Activated naive CD8-positive, alpha-beta T cell treated with anti-CD3 and anti-CD28 coated beads, Interleukin-2, amount 50 U/mL, for 24 hours (primary cell): ENCODE results near the gene ROCK2.

Experiments
- ATAC-seq: fragments of 150-1000 bp; cut with Tn5 transposase; one replicate; pipeline ENCODE4 v1.10.0; 2021
- DNase-seq: peaks from one replicate; pipeline ENCODE4 v3.0.0; 2021
- H3K27ac Mint-ChIP-seq: one replicate; pipeline ENCODE4 v1.8.0; 2021; ENCODE audit warnings: mild to moderate bottlenecking, mixed read lengths
- H3K27me3 Mint-ChIP-seq: one replicate; pipeline ENCODE4 v1.8.0; 2021; ENCODE audit warnings: mixed read lengths
- H3K36me3 Mint-ChIP-seq: one replicate; pipeline ENCODE4 v1.8.0; 2021; ENCODE audit warnings: low read depth, mixed read lengths
- H3K4me1 Mint-ChIP-seq: one replicate; pipeline ENCODE4 v1.8.0; 2021; ENCODE audit warnings: mixed read lengths
- H3K4me3 Mint-ChIP-seq: one replicate; pipeline ENCODE4 v1.8.0; 2021; ENCODE audit warnings: mild to moderate bottlenecking, moderate library complexity, mixed read lengths
- H3K9me3 Mint-ChIP-seq: one replicate; pipeline ENCODE4 v1.8.0; 2021; ENCODE audit warnings: mixed read lengths

ROCK2 gene

DNA sequence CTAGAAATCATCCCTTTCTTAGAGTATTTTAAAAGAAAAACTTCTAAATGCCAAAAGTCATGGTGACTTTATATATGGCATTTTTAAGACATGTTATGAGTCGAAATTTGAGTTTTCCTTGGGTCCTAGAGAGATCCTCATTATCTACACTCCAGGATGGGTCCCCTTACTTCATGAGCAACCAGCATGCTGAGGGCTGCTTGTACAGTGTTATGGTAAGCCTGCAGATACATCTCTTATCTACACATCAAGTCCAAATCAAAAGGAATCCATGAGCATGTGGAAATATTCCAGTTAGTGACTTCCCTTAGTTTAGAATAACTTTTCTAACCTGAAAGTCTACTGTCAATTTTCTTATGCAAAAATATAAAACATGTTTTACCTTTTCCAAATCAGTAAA is 130.5 kb downstream of the ROCK2 start:
- H3K36me3 Mint-ChIP-seq = peaks cover 18% of the 10 kb centered on the region
- no peak overlapping the region for H3K27ac Mint-ChIP-seq
- H3K9me3 Mint-ChIP-seq = no peaks in the 10 kb centered on the region
- DNase-seq = no peak
- no peak for ATAC-seq
- no peaks in the 10 kb centered on the region for H3K4me1 Mint-ChIP-seq
- H3K4me3 Mint-ChIP-seq = no peak overlapping the region
- no peaks in the 10 kb centered on the region for H3K27me3 Mint-ChIP-seq

DNA sequence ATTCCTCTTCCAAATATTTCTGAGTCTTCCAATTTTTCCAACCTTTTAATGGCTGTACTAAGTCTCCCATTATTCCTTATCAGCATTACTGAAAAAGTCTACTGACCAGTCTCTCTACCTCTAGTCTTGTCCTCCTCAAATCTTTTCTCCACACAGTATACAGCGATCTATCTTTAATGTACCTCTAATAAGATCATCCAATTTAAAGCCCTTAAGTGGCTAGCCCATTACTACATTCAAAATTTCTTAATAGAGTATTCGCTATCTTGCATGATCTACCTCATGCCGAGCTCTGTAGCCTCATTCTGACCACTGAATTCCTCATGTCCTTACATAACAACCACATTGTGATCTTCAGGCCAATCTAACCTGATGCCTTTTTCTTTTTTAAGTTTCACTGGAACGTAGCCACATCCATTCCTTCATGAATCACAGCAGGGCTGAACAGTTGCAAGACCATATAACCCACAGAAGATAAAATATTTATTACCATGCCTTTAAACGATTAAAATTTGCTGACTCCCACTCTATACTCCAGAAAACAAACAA is 131.3 kb downstream of the ROCK2 start:
- Mint-ChIP-seq H3K4me1 (no peaks in the 10 kb centered on the region), H3K4me3 (no peak overlapping the region), H3K27me3 (no peaks in the 10 kb centered on the region), H3K36me3 (peaks cover 17% of the 10 kb centered on the region), H3K27ac (no peak overlapping the region), H3K9me3 (no peaks in the 10 kb centered on the region)
- ATAC-seq (no peak), DNase-seq (no peak)

DNA sequence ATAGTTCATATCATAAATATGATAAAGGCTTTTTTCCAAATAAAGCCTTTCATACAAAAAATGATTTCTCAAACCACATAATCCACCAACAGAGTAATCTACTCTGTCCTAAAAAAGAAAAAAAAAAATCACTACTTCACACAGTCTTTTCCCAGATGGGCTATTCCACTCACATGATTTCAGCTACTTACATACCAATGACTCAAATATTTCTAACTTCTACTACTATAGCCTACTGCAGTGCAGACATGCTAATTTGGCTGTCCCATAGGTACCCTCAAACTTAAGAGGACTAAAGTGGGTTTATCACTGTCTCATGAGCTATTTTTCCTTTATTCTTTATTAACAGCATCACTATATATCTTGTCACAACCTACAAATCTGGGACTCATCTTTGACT is 131.8 kb downstream of the ROCK2 start:
- no peaks in the 10 kb centered on the region for H3K27me3 Mint-ChIP-seq
- no peaks in the 10 kb centered on the region for H3K9me3 Mint-ChIP-seq
- no peak for DNase-seq
- no peak for ATAC-seq
- peaks cover 18% of the 10 kb centered on the region for H3K36me3 Mint-ChIP-seq
- H3K4me1 Mint-ChIP-seq = no peaks in the 10 kb centered on the region
- H3K27ac Mint-ChIP-seq = no peak overlapping the region
- no peak overlapping the region for H3K4me3 Mint-ChIP-seq

GRCh38 chr2:11208083-11208482 is 136.4 kb downstream of the ROCK2 start:
- no peak for ATAC-seq
- H3K4me3 Mint-ChIP-seq = no peak overlapping the region
- no peak for DNase-seq
- no peak overlapping the region for H3K27ac Mint-ChIP-seq
- H3K4me1 Mint-ChIP-seq = peaks cover 17% of the 10 kb centered on the region
- no peaks in the 10 kb centered on the region for H3K27me3 Mint-ChIP-seq
- no peaks in the 10 kb centered on the region for H3K9me3 Mint-ChIP-seq
- peaks cover 10% of the 10 kb centered on the region for H3K36me3 Mint-ChIP-seq

DNA sequence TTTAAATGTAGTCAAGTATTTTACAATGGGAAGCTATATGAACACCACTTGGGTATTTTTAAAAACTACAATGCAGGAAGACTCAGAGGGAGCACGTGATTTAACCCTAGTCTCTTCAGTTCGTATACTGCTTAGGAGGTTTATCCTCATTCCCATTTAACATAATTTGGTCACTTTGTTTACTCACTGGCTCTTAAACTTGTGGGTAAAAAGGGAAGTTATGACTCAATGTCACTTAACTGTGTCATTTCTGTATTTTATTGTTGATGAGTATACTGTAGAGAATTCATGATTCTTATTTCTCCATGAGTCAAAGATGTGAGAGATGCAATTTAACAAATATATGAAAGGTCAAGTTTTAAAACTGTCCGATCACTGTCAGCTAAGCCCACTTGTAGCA is 141.0 kb downstream of the ROCK2 start:
- H3K36me3 Mint-ChIP-seq = peaks cover 19% of the 10 kb centered on the region
- H3K27me3 Mint-ChIP-seq = no peaks in the 10 kb centered on the region
- peaks cover 17% of the 10 kb centered on the region for H3K4me1 Mint-ChIP-seq
- no peak overlapping the region for H3K4me3 Mint-ChIP-seq
- ATAC-seq (peak; percentile 88), DNase-seq (no peak)
- no peaks in the 10 kb centered on the region for H3K9me3 Mint-ChIP-seq
- no peak overlapping the region for H3K27ac Mint-ChIP-seq

DNA sequence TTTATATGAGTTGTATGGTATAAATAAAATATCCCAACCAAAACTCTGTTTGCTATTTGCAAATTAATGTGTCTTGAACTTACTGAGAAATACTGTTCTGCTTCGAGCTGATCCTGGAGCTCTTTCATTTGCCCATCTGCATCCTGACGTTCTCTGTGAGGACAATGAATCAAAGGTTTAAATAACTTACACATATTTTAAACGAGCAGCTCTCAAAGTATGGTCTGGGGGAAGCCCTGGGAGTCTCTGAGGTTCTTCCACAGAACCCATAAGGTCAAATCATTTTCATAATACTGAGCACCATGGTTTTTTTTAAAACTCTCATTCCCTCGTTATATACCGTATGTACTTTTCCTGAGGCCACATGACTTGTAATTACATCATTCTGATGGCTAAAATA is 142.5 kb downstream of the ROCK2 start:
- no peak overlapping the region for H3K27ac Mint-ChIP-seq
- peaks cover 17% of the 10 kb centered on the region for H3K4me1 Mint-ChIP-seq
- no peaks in the 10 kb centered on the region for H3K27me3 Mint-ChIP-seq
- ATAC-seq = no peak
- peaks cover 16% of the 10 kb centered on the region for H3K36me3 Mint-ChIP-seq
- H3K4me3 Mint-ChIP-seq = no peak overlapping the region
- DNase-seq = no peak
- no peaks in the 10 kb centered on the region for H3K9me3 Mint-ChIP-seq

- DNase-seq = no peak
- ATAC-seq = no peak
- no peaks in the 10 kb centered on the region for H3K27me3 Mint-ChIP-seq
- H3K4me1 Mint-ChIP-seq = peaks cover 17% of the 10 kb centered on the region
- no peak overlapping the region for H3K27ac Mint-ChIP-seq
- H3K9me3 Mint-ChIP-seq = no peaks in the 10 kb centered on the region
- H3K36me3 Mint-ChIP-seq = peaks cover 22% of the 10 kb centered on the region
- no peak overlapping the region for H3K4me3 Mint-ChIP-seq
Observed at GRCh38 chr2:11200651-11201050, 143.8 kb downstream of the ROCK2 start.

GRCh38 chr2:11196246-11196645 is 148.2 kb downstream of the ROCK2 start:
- no peaks in the 10 kb centered on the region for H3K4me1 Mint-ChIP-seq
- no peaks in the 10 kb centered on the region for H3K9me3 Mint-ChIP-seq
- no peak overlapping the region for H3K4me3 Mint-ChIP-seq
- no peak for ATAC-seq
- no peaks in the 10 kb centered on the region for H3K27me3 Mint-ChIP-seq
- no peak for DNase-seq
- H3K36me3 Mint-ChIP-seq = peaks cover 26% of the 10 kb centered on the region
- no peak overlapping the region for H3K27ac Mint-ChIP-seq

DNA sequence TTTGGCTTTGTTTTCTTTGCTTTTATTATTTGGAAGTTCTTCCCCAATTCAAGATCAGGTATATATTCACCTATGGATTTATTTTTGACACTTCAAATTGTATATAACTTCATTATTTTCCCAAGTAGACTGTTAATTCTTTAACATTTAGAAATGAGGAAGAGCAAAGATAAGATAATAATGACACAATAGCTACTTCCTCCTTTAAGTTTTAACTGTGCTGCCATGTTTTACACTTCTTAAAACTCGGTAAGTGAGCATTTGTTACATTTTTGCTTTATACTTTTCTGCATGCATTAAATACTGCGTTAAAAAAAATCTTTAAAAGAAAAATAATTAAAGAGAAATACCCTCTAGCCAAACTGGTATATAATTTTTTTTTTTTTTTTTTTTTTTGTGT is 156.7 kb downstream of the ROCK2 start:
- DNase-seq (no peak), ATAC-seq (no peak)
- no peaks in the 10 kb centered on the region for H3K4me1 Mint-ChIP-seq
- H3K36me3 Mint-ChIP-seq = peaks cover 16% of the 10 kb centered on the region
- no peaks in the 10 kb centered on the region for H3K27me3 Mint-ChIP-seq
- H3K27ac Mint-ChIP-seq = no peak overlapping the region
- H3K9me3 Mint-ChIP-seq = no peaks in the 10 kb centered on the region
- H3K4me3 Mint-ChIP-seq = no peak overlapping the region

- H3K36me3 Mint-ChIP-seq = peaks cover 16% of the 10 kb centered on the region
- no peaks in the 10 kb centered on the region for H3K4me1 Mint-ChIP-seq
- no peak overlapping the region for H3K27ac Mint-ChIP-seq
- ATAC-seq (no peak), DNase-seq (no peak)
- H3K4me3 Mint-ChIP-seq = no peak overlapping the region
- no peaks in the 10 kb centered on the region for H3K27me3 Mint-ChIP-seq
- H3K9me3 Mint-ChIP-seq = no peaks in the 10 kb centered on the region
Observed at GRCh38 chr2:11187083-11187619, 157.3 kb downstream of the ROCK2 start.

DNA sequence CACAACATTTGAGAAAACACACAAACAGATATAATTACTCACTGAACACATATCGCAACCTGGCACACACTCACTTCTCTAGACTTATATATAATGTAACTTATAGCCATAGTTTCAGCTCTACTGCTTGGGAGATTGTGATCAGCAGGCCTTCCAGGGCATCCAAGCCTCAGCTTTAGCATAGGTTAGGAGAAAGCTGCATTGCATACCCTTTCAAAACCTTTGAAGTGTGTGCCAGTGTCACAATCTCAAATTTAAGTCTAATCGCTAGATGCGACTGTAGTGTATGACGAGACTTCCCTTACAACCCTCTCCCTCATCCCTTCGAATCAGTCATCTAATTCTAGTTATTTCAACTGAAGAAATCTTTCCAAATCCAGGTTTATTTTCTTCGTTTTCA is 158.3 kb downstream of the ROCK2 start:
- H3K27ac Mint-ChIP-seq = no peak overlapping the region
- no peak overlapping the region for H3K4me3 Mint-ChIP-seq
- H3K36me3 Mint-ChIP-seq = peaks cover 14% of the 10 kb centered on the region

GRCh38 chr2:11182951-11183350 is 161.5 kb downstream of the ROCK2 start:
- no peak overlapping the region for H3K27ac Mint-ChIP-seq
- H3K36me3 Mint-ChIP-seq = peaks cover 2% of the 10 kb centered on the region
- no peaks in the 10 kb centered on the region for H3K9me3 Mint-ChIP-seq

More for the DNA sequence above, 158.3 kb downstream of the ROCK2 start:
- no peaks in the 10 kb centered on the region for H3K9me3 Mint-ChIP-seq
- no peaks in the 10 kb centered on the region for H3K4me1 Mint-ChIP-seq
- H3K27me3 Mint-ChIP-seq = no peaks in the 10 kb centered on the region
- DNase-seq (no peak), ATAC-seq (no peak)

GRCh38 chr2:11180653-11181052 is 163.8 kb downstream of the ROCK2 start:
- Mint-ChIP-seq H3K36me3 (peaks cover 1% of the 10 kb centered on the region), H3K27me3 (no peaks in the 10 kb centered on the region), H3K4me1 (peaks cover 3% of the 10 kb centered on the region), H3K27ac (no peak overlapping the region), H3K4me3 (no peak overlapping the region), H3K9me3 (no peaks in the 10 kb centered on the region)
- DNase-seq (no peak), ATAC-seq (no peak)

More at GRCh38 chr2:11182951-11183350, 161.5 kb downstream of the ROCK2 start:
- ATAC-seq = no peak
- H3K4me1 Mint-ChIP-seq = no peaks in the 10 kb centered on the region
- no peak for DNase-seq
- H3K27me3 Mint-ChIP-seq = no peaks in the 10 kb centered on the region
- H3K4me3 Mint-ChIP-seq = no peak overlapping the region

DNA sequence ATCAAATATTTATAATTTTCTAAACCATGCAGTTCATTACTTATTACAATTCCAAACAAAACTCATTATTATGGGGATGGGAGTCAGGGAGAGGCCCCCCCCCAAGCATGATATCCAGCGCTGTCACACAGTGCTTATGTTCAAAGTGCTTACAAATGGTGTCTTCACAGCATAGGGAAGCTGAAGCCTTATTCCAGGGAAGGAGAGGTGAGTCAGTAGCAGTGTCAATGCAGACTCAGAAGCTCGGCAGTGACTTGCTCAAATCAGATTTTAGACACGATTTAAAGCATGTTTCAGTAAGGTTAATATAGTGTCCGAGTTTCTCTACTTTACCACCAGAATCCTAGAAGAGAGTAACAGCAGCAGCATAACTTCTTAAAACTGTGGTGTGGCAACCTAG is 164.5 kb downstream of the ROCK2 start:
- Mint-ChIP-seq H3K9me3 (no peaks in the 10 kb centered on the region), H3K4me3 (no peak overlapping the region), H3K36me3 (peaks cover 1% of the 10 kb centered on the region), H3K27ac (no peak overlapping the region), H3K27me3 (no peaks in the 10 kb centered on the region), H3K4me1 (peaks cover 11% of the 10 kb centered on the region)
- no peak for DNase-seq
- ATAC-seq = no peak

- H3K27ac Mint-ChIP-seq = no peak overlapping the region
- H3K27me3 Mint-ChIP-seq = no peaks in the 10 kb centered on the region
- DNase-seq (no peak), ATAC-seq (no peak)
- H3K36me3 Mint-ChIP-seq = peaks cover 1% of the 10 kb centered on the region
- no peaks in the 10 kb centered on the region for H3K9me3 Mint-ChIP-seq
- peaks cover 12% of the 10 kb centered on the region for H3K4me1 Mint-ChIP-seq
- H3K4me3 Mint-ChIP-seq = no peak overlapping the region
Observed at GRCh38 chr2:11179196-11179595, 165.2 kb downstream of the ROCK2 start.
